Measurements from ENCODE around the gene TMEFF2.
A peak's percentile ranks its signal among the peaks of the same experiment; 100 is the strongest.
"Not testable (repeated sequence)": the region's sequence is repeated elsewhere in the genome, so short reads cannot be mapped to it uniquely, and the experiment has no call there.

Gene TMEFF2

GRCh38 chr2:192166946-192167345 lies 27.8 kb downstream of the TMEFF2 start:
- DNase-seq, result no peak

GRCh38 chr2:192165842-192166241 lies 28.9 kb downstream of the TMEFF2 start:
- DNase-seq, result no peak

- peak in 1 of 2 experiments; percentile 43 for DNase-seq
Measured at GRCh38 chr2:192162392-192163042, 32.2 kb downstream of the TMEFF2 start.

GRCh38 chr2:192161656-192162290 lies 33.0 kb downstream of the TMEFF2 start:
- DNase-seq, result no peak

- no peak for DNase-seq
Measured at GRCh38 chr2:192159736-192160135, 35.0 kb downstream of the TMEFF2 start.

- DNase-seq, result no peak
Measured at GRCh38 chr2:192159208-192159607, 35.5 kb downstream of the TMEFF2 start.

- no peak for DNase-seq
Measured at GRCh38 chr2:192157776-192158175, 37.0 kb downstream of the TMEFF2 start.

GRCh38 chr2:192155511-192156118 lies 39.1 kb downstream of the TMEFF2 start:
- no peak for DNase-seq

GRCh38 chr2:192153561-192153960 lies 41.2 kb downstream of the TMEFF2 start:
- no peak for DNase-seq

GRCh38 chr2:192151853-192152252 lies 42.9 kb downstream of the TMEFF2 start:
- DNase-seq, result peak; percentile 64 to 73

- no peak for DNase-seq
Measured at GRCh38 chr2:192150166-192150565, 44.6 kb downstream of the TMEFF2 start.

GRCh38 chr2:192148620-192149321 lies 46.0 kb downstream of the TMEFF2 start:
- no peak for DNase-seq

GRCh38 chr2:192148241-192148619 lies 46.5 kb downstream of the TMEFF2 start:
- no peak for DNase-seq

- no peak for DNase-seq
Measured at GRCh38 chr2:192146069-192147015, 48.4 kb downstream of the TMEFF2 start.

GRCh38 chr2:192145496-192145895 lies 49.2 kb downstream of the TMEFF2 start:
- no peak for DNase-seq

GRCh38 chr2:192140236-192140839 lies 54.4 kb downstream of the TMEFF2 start:
- no peak for DNase-seq

- DNase-seq, result no peak
Measured at GRCh38 chr2:192139813-192140212, 54.9 kb downstream of the TMEFF2 start.

GRCh38 chr2:192137451-192137850 lies 57.3 kb downstream of the TMEFF2 start:
- no peak for DNase-seq

- DNase-seq, result not testable (repeated sequence)
Measured at GRCh38 chr2:192132604-192133003, 62.1 kb downstream of the TMEFF2 start.

- not testable (repeated sequence) for DNase-seq
Measured at GRCh38 chr2:192130312-192130711, 64.4 kb downstream of the TMEFF2 start.

GRCh38 chr2:192128655-192129054 lies 66.1 kb downstream of the TMEFF2 start:
- no peak for DNase-seq

- DNase-seq, result no peak
Measured at GRCh38 chr2:192127434-192127833, 67.3 kb downstream of the TMEFF2 start.
